Activated T-helper 9 cell treated with anti-CD3 and anti-CD28 coated beads, Interleukin-2, amount 50 U/mL, for 16 hours (primary cell): ENCODE data around the gene GRPR.
A peak's percentile ranks its signal among the peaks of the same experiment; 100 is the strongest.

Source experiments
- DNase-seq: peaks from one replicate; pipeline ENCODE4 v3.0.0-alpha.2; 2020; ENCODE audit warnings: low read depth

GRPR gene

DNA sequence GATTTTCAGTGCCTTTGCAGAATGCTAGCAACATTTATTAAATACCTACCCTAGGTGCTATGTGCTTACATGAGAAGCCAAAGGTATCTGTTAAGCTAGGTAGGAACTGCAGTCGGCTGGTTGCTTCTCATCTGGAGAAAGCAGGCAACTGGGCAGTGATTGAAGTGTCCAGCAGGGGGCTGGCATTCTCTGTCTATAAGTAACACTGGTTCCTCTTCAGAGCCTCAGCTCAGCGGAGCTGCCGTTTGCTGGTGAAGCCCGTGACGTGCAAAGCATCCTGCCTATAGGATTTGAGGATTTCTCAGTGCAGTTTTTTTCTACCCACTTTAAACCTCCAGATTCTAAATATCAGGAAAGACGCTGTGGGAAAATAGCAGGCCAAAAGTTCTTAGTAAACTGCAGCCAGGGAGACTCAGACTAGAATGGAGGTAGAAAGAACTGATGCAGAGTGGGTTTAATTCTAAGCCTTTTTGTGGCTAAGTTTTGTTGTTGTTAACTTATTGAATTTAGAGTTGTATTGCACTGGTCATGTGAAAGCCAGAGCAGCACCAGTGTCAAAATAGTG is at the start of gene GRPR:
Gene GRPR, plus strand, starts transcription at position 344 of the 565 bp plus-strand sequence. CDS start 389 bp downstream, outside the sequence.
- peak; percentile 17 for DNase-seq

DNA sequence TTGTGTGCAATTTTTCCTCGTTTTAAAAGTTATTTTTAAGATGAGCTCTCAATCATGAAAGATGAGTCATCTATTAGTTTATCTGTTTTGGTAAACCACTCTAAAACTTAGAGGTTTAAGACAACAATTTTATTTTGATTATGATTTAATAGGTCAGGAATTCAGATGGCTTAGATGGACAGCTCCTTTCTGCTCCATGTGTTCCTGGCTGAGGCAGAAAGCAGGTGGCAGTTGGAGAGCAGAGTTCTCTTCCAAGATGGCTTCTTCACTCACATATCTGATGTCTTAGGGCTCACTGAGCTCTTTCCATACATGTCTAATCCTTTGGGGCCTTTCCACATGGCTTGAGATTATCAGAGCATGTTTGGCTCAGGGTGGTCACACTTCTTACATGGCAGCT is 48.3 kb upstream of the GRPR start:
- DNase-seq, result no peak

DNA sequence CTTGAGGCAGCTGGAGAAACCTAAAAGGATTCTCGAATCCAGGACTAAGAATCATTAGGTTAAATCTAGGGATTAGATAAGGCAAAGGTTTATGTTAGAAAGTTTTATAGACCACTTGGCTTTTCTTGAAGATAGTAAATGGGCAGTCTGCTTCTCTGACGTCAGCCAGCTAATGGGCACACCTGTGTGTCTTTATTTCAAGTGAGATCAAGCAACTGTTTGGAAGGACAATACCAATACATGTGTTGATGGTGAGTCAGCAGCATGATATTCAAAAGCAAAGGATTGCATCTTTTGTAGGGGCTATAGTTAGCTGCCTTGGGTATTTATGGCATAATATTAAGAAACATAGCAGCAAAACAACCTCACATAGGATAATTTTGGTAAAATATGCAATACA is 46.5 kb upstream of the GRPR start:
- DNase-seq, result no peak

DNA sequence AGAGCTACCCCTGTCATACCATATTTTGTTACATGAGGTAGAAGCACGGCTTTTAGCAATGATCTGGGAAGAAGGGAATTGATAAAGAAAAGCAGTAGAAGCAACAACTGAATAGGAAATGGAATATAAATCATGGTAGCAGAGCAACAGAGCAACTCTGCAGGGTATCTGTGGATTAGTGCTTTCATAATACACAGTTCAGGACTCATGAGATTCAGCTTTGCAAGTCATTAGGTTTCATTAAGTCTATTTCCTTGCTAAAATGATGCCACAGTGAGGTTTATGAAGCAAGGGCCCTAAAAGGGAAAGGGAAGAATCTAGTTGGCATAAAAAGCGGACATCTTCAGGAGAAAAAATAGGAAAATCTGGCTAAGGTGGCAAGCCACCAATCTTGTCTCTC is 45.6 kb upstream of the GRPR start:
- no peak for DNase-seq

DNA sequence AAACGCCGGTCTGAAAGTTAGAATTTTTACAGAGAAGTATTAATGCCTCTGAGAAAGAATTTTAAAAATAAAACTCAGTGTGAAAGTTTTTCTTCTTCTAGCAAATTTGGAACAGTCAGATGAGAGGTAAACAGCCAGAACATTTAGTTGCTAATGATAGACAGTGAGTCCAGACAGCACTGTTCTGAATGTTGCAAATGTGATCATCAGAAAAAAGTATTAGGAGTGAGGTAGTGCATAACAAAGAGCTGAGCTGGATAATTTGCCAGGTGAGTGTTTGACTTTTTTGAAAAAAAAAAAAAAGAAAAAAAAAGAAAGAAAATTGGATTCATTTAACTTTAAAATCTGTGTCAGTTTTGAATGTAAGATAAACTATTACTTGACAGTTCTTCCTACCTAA is 42.0 kb upstream of the GRPR start:
- DNase-seq, result no peak

DNA sequence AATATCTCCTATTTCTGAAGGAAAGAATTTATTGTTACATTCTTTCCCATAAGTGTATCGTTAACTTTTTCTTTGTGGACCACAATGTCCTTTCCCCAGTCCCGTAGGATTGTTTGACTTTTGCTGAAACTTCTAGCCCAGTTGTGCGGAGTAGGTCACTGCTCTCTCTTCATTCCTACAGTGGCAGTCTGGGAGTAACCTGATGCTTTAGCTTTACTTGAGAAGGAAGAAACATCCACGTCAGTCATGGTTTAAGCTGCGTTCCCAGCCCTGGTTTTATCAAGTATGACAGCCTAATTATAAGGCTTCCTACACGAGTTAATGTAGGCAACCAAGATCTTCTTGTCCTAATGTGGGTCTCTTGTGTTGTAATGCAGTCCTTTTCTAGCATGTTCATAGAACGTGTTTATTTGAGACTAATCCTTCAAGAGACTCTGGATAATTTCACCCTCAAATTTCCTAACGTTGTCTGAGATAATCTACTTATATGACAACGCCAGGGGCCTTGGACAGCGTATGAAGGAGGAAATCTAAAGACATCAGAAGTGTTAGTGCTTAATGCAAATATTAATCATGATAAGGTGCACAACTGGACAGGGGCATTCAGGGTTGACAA is 40.8 kb upstream of the GRPR start:
- DNase-seq, result no peak

DNA sequence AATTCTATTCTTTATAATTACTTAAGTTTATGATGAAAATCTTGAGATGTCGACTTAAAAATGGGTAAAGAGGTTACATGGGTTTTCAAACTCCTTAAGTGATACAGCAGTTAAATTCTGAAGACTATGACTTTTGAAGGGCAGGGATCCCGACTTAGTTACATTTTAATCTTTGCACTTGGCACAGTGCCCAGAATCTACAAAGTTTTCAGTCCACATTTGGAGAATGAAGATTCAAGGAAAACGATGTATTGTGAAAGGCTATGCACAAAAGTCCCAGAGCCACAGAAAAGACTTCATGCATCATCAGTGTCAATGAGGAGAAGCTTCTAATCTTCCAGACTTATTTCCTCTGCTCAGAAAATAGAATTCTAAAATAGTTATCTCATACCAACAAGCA is 36.3 kb upstream of the GRPR start:
- DNase-seq, result no peak

DNA sequence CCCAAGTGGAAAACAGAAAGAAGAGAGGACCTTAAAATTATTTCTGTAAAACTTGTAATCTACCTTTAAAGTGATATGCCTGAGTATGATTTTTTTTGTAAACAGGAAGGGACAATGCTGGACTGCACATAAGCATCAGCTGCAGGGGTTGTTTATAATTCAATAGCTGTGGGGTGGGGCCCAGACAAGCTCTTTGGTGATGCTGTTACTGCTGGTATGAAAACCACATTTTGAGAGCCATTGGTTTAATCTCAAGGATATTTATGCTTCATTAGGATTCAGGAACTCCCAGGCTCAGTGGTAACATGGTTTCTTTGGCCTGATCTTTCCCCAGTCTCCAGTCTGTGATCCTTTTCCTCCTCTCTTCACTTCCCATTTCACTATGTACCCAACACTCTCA is 34.3 kb upstream of the GRPR start:
- no peak for DNase-seq

DNA sequence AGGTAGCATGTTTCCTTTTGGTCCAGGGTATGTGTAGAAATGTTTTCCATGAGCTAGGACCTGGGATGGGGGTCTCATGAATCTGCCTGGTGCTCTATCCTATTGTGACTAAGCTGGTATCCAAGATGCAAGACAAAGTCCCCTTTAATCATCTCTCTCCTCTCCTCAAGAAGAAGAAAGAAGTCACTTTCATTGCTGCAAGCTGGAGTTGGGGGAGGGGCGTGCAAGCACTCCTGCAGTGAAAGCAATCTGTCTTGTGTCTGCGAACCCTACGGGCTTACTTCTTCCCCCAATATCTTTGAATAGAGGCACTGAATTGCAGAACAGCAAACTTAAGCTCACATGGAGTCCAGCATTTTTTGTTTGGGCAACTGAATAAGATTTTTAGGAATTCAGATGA is 27.2 kb upstream of the GRPR start:
- DNase-seq, result no peak

DNA sequence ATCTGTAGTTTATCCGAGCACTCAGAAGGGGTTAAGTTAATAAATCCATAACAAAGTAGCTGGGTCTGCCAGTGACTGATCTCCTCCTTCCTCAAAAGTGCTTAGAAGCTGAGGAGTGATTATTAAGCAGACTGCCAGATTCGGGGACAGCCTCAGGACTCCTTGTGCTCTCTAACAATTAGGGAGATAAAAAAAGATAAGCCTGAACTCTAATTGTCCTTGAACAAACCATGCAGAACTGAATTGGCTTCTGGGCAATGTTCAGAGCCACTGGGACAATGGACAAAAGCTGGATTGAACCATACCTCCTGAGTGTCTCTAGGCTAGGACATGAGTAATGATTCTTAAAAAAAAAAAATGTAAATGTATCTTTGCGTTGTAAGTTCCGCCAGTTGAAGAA is 22.7 kb upstream of the GRPR start:
- DNase-seq, result no peak

DNA sequence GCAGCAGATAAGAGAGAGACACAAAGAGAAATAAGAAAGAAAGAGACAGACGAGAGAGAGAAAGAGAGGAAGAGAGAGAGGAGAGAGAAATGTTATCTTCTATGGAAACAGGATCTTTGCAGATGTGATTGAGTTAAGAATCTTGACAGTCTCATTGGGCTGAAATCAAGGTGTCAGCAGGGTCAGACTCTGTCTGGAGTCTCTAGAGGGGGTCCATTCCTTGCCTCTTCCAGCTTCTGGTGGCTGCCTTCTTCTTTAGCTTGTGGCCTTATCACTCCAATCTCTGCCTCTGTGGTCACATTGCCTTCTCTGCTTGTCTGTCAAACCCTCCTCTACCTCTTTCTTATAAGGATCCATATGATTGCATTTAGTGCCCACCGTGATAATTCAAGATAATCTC is 21.8 kb upstream of the GRPR start:
- DNase-seq, result no peak

DNA sequence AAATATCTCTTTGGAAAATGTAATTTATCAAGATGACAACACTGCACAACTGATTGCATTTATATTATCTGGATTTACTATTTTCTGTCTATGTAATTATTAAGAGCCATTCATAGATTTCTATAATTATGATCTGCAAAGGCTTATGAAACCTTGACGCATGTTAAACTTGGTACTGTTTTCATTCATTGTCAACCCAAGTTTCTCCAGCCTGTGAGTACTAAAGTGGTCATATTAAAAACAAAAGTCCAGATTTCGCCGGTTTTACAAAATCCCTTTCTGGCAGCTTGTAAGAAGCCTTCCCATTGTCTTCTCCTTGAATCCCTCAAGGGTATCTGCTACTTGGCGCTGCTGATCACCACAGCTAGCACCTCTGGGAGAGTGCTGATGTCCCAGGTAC is 19.7 kb upstream of the GRPR start:
- no peak for DNase-seq

DNA sequence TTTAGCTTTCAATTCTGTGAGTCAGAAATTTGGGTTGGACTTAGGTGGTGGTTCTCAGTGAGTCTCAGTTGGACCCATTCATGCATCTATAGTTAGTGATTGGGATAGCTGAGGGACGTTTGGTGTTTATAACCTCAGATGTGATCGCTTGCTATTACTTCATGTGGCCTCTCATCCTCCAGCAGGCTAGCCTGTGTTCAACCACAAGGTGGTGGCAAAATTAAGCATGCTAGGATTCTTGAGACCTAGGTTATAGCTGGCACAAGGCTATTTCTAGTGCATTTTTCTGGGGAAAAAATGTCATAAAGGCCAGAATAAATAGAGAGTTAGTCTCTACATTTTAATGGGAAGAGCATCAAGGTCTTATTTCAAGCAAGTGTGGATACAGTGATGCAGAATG is 10.9 kb upstream of the GRPR start:
- DNase-seq, result no peak

DNA sequence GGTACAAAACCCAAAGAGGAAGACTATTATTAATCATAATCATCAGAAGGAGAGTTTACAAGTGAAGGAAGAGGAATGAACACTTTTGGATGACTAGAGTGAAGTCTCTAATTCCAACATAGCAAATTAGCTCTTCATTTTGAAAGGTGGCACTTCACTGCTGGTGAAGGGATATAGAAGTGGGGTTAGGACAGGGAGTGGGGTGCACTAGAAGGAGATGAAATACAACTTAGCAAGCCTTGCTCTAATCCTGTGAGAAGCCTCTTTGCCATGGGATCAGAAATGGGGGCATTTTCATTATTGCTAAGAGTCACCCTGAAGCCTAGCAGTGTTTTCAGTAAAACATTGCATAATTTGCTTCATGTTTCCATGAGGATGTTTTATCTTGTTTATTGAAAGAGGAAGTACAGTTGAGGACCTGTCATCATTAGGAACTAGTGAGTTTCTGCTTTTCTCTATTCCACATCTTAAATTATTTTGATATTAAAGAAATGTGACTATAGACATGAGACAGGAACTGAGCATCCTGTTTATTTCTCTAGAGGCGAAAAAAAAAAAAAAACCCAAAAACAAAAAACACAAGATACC is 9.3 kb upstream of the GRPR start:
- DNase-seq, result no peak

DNA sequence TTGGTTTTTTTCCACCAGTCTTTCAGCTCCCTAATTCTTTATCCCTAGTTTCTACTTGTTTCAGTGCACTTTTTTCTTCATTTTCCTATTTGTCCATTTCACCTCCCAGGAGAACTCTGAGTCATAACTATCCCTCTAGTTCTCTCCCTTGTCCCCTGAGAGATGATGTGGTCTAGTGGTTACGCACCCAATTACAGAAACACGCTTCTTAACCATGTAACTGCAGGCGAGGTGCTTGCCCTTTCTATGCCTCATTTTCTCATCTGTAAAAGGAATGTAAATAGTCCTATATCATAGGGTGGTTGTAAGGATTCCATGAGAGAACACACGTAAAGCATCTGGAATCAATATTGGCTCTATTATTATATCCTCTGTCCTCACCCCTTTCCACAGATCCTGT is 8.8 kb upstream of the GRPR start:
- DNase-seq, result no peak

DNA sequence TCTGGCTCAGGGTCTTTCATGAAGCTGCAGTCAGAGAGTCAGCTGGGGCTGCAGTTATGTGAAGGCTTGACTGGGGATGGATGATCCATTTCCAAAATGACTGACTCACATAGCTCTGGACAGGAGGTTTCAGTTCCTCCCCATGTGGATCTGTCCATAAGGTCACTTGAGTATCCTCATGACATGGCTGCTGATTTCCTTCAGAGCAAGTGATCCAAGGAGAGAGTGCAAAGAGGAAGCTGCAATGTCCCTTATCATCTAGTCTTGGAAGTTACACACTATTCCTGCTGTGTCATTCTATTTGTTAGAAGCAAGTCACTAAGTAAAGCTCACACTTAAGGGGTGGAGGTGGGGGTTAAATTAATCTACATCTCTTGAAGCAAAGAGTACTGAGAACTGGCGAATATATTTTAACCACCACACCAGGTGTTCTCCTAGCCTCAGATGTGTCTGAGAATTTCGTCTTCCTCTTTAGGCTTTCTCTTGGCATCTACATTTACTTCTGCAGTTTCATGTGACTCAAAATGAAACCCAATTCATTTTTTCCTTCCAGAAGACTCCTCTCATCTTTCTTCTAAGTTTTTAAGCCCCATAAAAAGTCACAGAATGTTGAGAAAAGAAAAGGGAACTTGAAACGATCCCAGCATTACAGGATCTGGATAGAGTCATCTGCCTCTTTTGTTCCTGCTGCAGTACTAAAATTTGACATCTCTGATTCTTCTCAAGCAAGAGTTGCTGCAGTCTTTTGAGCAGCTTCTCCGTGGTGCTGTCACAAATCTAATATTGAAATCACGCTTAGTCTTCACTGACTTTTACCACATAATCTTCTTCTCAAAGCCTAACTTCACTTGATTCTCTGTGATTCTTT is 3.8 kb upstream of the GRPR start:
- DNase-seq, result no peak

DNA sequence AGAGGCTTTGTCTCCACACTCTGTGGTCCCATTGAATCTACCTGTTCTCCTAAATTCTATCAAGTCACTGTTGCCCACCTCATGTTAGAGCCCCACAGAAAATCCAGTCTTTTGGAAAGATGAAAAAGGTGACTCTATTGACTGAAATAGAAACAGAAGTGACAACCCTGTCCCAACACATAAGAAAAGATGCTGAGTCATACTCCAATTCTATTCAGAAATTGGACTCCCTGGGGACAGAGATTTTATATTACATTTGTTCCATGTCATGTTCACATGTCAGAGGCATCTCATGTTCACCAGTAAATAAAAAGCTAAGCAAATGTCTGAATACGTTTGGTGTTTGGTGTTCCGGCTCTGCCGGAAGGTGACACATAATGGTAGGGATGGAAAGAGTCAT is 2.9 kb upstream of the GRPR start:
- no peak for DNase-seq

DNA sequence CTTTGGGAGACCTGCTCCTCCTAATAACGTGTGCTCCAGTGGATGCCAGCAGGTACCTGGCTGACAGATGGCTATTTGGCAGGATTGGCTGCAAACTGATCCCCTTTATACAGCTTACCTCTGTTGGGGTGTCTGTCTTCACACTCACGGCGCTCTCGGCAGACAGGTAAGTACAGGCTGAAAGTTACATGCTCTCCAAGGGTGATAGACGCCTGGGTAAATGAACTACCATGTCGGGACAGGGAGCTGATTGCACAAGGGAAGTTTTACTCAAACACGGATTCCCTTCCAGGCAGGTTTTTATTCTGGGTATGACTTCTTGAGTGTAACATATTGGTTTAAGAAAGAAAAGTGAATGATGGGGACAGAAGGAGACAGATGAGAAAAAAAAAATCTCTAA is 836 bp downstream of the GRPR start:
- no peak for DNase-seq

DNA sequence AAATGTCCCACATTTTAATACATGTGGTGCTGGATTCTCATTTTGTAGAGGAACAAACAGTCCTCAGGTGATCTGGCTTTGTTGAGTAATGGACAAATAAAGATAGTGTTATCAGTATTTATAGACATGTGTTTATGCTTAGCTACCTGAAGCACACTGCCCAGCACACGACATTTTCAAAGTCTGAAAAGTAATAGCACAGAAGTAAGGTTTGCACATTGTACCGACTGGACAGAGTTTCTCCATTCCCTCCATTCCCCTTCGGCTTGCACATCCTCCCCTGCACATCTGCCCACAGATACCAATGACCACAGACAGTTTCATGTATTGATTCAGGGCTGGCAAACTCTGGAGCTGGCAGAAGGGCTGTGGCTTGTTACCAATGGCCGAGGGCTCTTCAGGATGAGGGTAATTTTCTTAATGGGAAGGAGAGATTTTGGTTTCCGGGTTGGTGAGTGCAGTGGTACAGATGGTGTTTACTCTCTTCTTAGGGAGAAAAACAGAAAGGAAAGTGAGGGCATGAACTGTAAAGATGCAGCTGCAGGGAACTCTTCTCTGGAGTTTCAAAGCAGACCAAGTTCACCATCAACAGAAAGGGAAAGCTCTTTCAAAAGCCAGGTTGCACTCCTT is 2.3 kb downstream of the GRPR start:
- no peak for DNase-seq

DNA sequence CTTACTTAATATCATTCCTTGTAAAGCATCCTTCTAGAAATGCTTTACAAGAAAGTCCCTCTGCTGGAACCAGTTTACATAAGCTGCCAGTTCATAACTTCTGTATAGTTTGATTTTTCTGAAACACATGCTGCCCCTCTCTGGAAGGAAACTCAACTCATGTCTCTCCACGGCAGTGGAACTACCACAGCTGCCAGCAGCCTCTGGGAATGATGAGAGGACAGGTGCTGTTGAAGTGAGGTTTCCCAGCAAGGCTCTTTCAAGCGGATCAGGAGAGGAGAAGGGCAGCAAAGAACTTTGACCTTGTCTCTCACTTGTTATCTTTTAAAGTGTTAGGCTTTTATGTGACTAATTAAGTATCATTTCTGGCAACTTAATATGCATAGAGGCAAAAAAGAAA is 7.3 kb downstream of the GRPR start:
- DNase-seq, result no peak

DNA sequence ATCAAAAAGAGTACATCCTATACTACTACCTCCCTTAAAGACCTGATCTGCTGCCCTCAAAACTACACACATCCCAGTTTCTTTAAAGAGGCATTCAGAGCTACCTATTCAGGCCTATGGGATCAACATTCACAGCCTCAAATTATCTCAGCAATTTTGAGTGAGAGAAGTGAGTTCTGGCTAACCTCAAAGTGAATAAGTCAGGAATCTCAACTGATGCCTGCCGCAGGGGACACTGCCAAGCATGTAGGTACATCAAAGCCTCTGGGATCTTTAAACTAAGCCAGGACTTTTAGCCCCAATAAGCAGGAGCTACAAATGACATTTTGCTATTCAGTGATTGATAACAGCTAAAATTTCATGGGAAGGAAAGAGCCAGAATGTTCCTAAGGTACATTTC is 11.6 kb downstream of the GRPR start:
- DNase-seq, result no peak

DNA sequence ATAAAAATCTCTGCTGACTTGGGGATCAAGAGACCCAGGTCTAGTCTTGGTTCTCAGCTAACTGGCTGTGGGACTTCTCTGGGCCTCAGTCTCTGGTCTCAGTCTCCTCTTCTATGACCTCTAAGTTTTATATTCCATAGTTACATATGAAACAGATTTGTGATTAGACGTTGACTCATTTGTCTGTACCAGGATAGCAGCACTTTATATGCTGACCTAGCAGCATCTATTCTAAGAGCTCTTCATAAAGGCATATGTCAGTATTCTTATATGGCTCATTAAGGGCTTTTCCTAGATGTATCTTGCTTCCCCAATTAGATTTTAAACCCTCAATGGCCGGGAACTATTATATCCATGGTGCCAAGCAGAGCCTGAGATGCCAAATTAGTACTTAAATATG is 12.7 kb downstream of the GRPR start:
- DNase-seq, result no peak
